Activated CD8-positive, alpha-beta memory T cell treated with anti-CD3 and anti-CD28 coated beads for 1 hour (primary cell): ENCODE measurements around the gene CYP2C9.

Source experiments
- DNase-seq, 2 donors: peaks; one replicate each; pipeline ENCODE4 v3.0.0-alpha.2; 2020; ENCODE audit warnings: low read depth in 1 of 2; ENCODE audit errors: extremely low read depth in 1 of 2

Gene CYP2C9

DNA sequence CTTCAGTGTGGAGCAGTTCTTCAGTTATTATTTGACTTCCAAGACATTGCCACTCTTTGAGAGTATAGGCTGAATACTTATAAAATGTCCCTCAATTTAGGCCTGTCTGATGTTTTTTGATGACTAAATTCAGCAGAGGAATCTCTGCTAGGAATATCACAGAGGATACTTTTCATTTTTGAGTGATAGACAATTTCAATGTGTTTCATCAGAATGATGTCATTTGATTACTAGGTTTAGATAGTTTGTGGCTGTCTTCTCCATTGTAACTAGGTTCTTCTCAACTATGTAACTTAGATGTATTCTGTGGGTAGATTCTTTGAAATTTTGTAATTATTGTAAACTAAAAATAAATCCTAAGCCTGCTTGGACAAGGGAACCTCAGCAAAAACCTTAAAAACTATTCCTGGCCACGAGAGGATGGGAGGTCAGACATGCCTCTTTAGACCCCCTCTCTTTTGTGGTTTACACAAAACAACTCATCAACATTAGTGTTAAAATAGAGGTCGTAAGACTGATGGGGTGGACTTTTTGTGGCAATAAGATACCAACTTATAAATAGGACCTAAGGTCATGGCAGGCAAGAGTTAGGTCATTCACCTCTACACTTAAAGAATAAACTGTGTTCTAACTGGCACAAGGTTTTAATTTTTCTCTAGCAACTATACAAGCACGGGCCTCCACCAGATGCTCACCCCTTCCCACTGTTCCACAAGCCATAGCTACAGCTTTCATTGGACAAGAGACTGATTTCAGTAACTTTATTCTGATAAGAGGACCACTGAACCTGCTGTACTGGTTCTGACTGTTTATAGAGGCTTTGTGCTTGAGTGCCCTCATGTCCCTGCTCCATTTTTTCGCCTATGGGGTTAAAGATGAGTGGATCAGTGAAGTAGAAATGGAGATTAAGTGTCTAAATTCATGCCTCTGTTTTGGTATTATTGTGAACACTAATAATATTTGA, 97.2 kb downstream of the CYP2C9 start:
- DNase-seq = no peak

DNA sequence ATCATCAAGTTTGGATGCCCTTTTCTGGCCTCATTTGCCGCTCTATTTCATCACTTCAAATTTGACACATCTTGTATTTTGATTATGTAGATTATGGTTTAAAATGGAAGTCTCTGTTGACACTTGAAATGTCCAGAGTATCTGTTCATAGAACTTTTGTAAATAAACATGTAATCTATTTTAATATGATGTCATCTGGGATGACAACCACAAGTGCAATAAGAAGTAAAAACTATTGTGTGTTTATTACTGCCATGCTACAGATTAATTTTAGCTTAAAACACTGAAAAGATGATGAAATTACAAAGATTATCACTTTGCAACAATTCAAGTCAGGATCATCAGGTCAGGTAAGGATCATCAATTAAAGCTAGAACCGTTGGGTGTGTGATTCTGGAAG, 100.8 kb downstream of the CYP2C9 start:
- no peak for DNase-seq
